ENCODE results near the gene GABBR2. TPM values are rescaled to one million over a fixed set of nuclear protein-coding genes. Genes with fewer than 3 reads are reported as not detected.

Gene GABBR2
- polyA plus RNA-seq, 1 of the 3 experiments (the other 2 are of a cell fraction), result not detected

- no peak for DNase-seq
- Histone ChIP-seq H3K4me1 (ENCODE audit: control insufficient read depth in 1 of 2, insufficient read depth in 2 of 2, low read depth in 1 of 2, low read length in 1 of 2) (peaks cover 0 to 20% of the 10 kb centered on the region in 2 experiments; a peak in 2 of 4 replicates), H3K27ac (ENCODE audit: low read depth in 2 of 2, low read length in 1 of 2) (peak overlapping the region in 1 of 2 experiments; percentile 36; a peak in 1 of 4 replicates), H3K36me3 (replicated peaks in 1 of 2; ENCODE audit: control insufficient read depth in 1 of 2, insufficient read depth in 2 of 2, low read length in 1 of 2) (no peaks in the 10 kb centered on the region), H3F3A (replicated peaks; ENCODE audit: insufficient read depth) (peaks cover 5% of the 10 kb centered on the region), H2AFZ (ENCODE audit: low read depth) (no peak overlapping the region), H3K4me2 (no peak overlapping the region), H3K9me3 (no peaks in the 10 kb centered on the region), H4K20me1 (ENCODE audit: insufficient read depth) (no peaks in the 10 kb centered on the region), H3K27me3 (ENCODE audit: insufficient read depth) (no peaks in the 10 kb centered on the region), H3K79me2 (ENCODE audit: insufficient read depth) (no peaks in the 10 kb centered on the region), H3K9me2 (no peaks in the 10 kb centered on the region), H3K9ac (no peak overlapping the region), H3K4me3 (ENCODE audit: low read depth in 2 of 2, low read length in 1 of 2) (no peak overlapping the region)
- TF ChIP-seq CHD2 (IDR thresholded peaks at IDR 0.05; ENCODE audit: low read length, partially characterized antibody) (no peak), SIN3A (IDR thresholded peaks at IDR 0.05; ENCODE audit: borderline replicate concordance, low read depth, low read length) (no peak), TCF12 (IDR thresholded peaks at IDR 0.05) (peak; percentile 10; the same call in 1 of the 2 replicates), PBX3 (IDR thresholded peaks at IDR 0.05) (no peak), NRF1 (IDR thresholded peaks at IDR 0.05; ENCODE audit: low read depth, low read length) (no peak), FOXM1 (IDR thresholded peaks at IDR 0.05; ENCODE audit: low read depth) (no peak), REST (IDR thresholded peaks at IDR 0.05; ENCODE audit: low read depth, low read length) (no peak), SMC3 (IDR thresholded peaks at IDR 0.05; ENCODE audit: low read depth, low read length) (no peak), RXRA (IDR thresholded peaks at IDR 0.05; ENCODE audit: borderline replicate concordance, low read depth) (no peak), GATA2 (CRISPR knock-in tag; IDR thresholded peaks at IDR 0.05) (peak; percentile 83), EP300 (IDR thresholded peaks at IDR 0.05; ENCODE audit: borderline replicate concordance in 1 of 2, low read depth in 1 of 2, low read length in 1 of 2) (peak in 1 of 2 experiments; percentile 65; a peak in 1 of 4 replicates), POLR2AphosphoS5 (IDR thresholded peaks at IDR 0.05; ENCODE audit: low read depth, low read length) (no peak), JUND (IDR thresholded peaks at IDR 0.05) (no peak), TAF1 (IDR thresholded peaks at IDR 0.05; ENCODE audit: borderline replicate concordance, low read depth, low read length) (no peak), USF1 (IDR thresholded peaks at IDR 0.05; ENCODE audit: borderline replicate concordance, low read depth) (no peak)
- 14% methylated on average over 6 of the region's 6 CpGs for WGBS (ENCODE audit: low lambda C conversion rate)
- CTCF ChIA-PET, result interaction anchor here (1.0 to 4.7 kb wide), 3 partner anchors 15 to 445 kb away, joined by 3 to 27 read pairs (median 5); no protein-coding TSS in a partner anchor
- POLR2A ChIA-PET, result no interaction called here
Observed at GRCh38 chr9:98330831-98331230, 377.9 kb downstream of the GABBR2 start.
